CD14-positive monocyte (primary cell): ENCODE results near the gene NARS2. TPM values are rescaled to one million over a fixed set of nuclear protein-coding genes. Genes with fewer than 3 reads are reported as not detected.

Experiments used
- DNase-seq, 3 donors: peaks; one replicate each; pipeline ENCODE4 v3.0.0-alpha.2; 2011 to 2022
- H2AFZ ChIP-seq: 2 replicates; pipeline ENCODE4 v1.6.0; 2012; ENCODE audit warnings: mild to moderate bottlenecking, low read depth, low read length, inconsistent platforms; ENCODE audit not compliant: insufficient read depth, poor library complexity, severe bottlenecking
- H3K27ac ChIP-seq, 2 donors: 1 replicate in 1 of 2; 2 replicates in 1 of 2; pipeline ENCODE4 v1.5.1; 2012 to 2013; ENCODE audit warnings: low read length in 2 of 2, control low read depth in 1 of 2, inconsistent platforms in 1 of 2, low read depth in 1 of 2, mild to moderate bottlenecking in 1 of 2
- H3K27me3 ChIP-seq, 2 donors: one replicate each; pipeline versions ENCODE4 v1.6.0 to v1.6.1; 2011 to 2013; ENCODE audit warnings: low read length in 2 of 2; ENCODE audit not compliant: control insufficient read depth in 2 of 2, insufficient read depth in 2 of 2
- H3K36me3 ChIP-seq, 2 donors: replicated peaks in 1 of 2; 1 replicate in 1 of 2; 2 replicates in 1 of 2; pipeline versions ENCODE4 v1.5.1 to v1.6.1; 2012 to 2013; ENCODE audit warnings: low read length in 2 of 2, control low read depth in 1 of 2, inconsistent platforms in 1 of 2, mild to moderate bottlenecking in 1 of 2; ENCODE audit not compliant: insufficient read depth in 2 of 2, control insufficient read depth in 1 of 2
- H3K4me1 ChIP-seq, 2 donors: 1 replicate in 1 of 2; 2 replicates in 1 of 2; pipeline versions ENCODE4 v1.5.1 to v1.6.1; 2012 to 2013; ENCODE audit warnings: low read length in 2 of 2, control low read depth in 1 of 2, inconsistent platforms in 1 of 2, mild to moderate bottlenecking in 1 of 2, moderate library complexity in 1 of 2; ENCODE audit not compliant: insufficient read depth in 2 of 2, control insufficient read depth in 1 of 2
- H3K4me2 ChIP-seq: replicated peaks from 2 replicates; pipeline ENCODE3; 2012; ENCODE audit warnings: low read length, moderate library complexity, mild to moderate bottlenecking; ENCODE audit not compliant: poor library complexity, severe bottlenecking; ENCODE audit errors: extremely low read depth
- H3K4me3 ChIP-seq, 3 experiments: fragments of 200-600 bp in 1 of 3; sonication (generic) in 1 of 3; replicated peaks in 1 of 3; 1 replicate in 2 of 3; 2 replicates in 1 of 3; pipeline ENCODE4 v1.5.1; 2011 to 2013; ENCODE audit warnings: low read length in 3 of 3, mild to moderate bottlenecking in 3 of 3, control low read depth in 2 of 3, low read depth in 2 of 3, inconsistent platforms in 1 of 3, moderate library complexity in 1 of 3
- H3K79me2 ChIP-seq: 2 replicates; pipeline ENCODE4 v1.6.0; 2012; ENCODE audit warnings: mild to moderate bottlenecking, control low read depth, inconsistent platforms, low read length, moderate library complexity; ENCODE audit not compliant: insufficient read depth
- H3K9ac ChIP-seq: 2 replicates; pipeline ENCODE4 v1.6.0; 2017; ENCODE audit warnings: low read length, mild to moderate bottlenecking; ENCODE audit not compliant: insufficient read depth, poor library complexity, severe bottlenecking
- H3K9me3 ChIP-seq, 2 donors: replicated peaks in 1 of 2; 1 replicate in 1 of 2; 2 replicates in 1 of 2; pipeline versions ENCODE4 v1.5.1 to v1.6.1; 2012 to 2013; ENCODE audit warnings: low read length in 2 of 2, control low read depth in 1 of 2; ENCODE audit not compliant: control insufficient read depth in 1 of 2, insufficient read depth in 1 of 2
- H4K20me1 ChIP-seq: 2 replicates; pipeline ENCODE4 v1.6.0; 2012; ENCODE audit warnings: mild to moderate bottlenecking, low read length, control low read depth, moderate library complexity; ENCODE audit not compliant: insufficient read depth
- H3K27ac Mint-ChIP-seq, 7 donors: one replicate each; pipeline ENCODE4 v1.8.0; 2020; ENCODE audit warnings: mild to moderate bottlenecking in 7 of 7, mixed read lengths in 7 of 7, moderate library complexity in 6 of 7, inconsistent platforms in 2 of 7
- H3K27me3 Mint-ChIP-seq, 3 donors: one replicate each; pipeline ENCODE4 v1.8.0; 2021 to 2022; ENCODE audit warnings: low read depth in 3 of 3, mild to moderate bottlenecking in 3 of 3, mixed read lengths in 3 of 3, moderate library complexity in 3 of 3, inconsistent platforms in 1 of 3
- H3K36me3 Mint-ChIP-seq, 2 donors: one replicate each; pipeline ENCODE4 v1.8.0; 2020; ENCODE audit warnings: mixed read lengths in 2 of 2, inconsistent platforms in 1 of 2, mild to moderate bottlenecking in 1 of 2
- H3K4me1 Mint-ChIP-seq: one replicate; pipeline ENCODE4 v1.8.0; 2020; ENCODE audit warnings: mild to moderate bottlenecking, mixed read lengths
- H3K4me3 Mint-ChIP-seq, 2 donors: one replicate each; pipeline ENCODE4 v1.8.0; 2020; ENCODE audit warnings: mild to moderate bottlenecking in 2 of 2, mixed read lengths in 2 of 2, moderate library complexity in 1 of 2
- H3K9me3 Mint-ChIP-seq, 7 donors: one replicate each; pipeline ENCODE4 v1.8.0; 2020 to 2022; ENCODE audit warnings: mixed read lengths in 7 of 7, mild to moderate bottlenecking in 6 of 7, moderate library complexity in 6 of 7, inconsistent platforms in 2 of 7
- CTCF ChIP-seq: fragments of 200-600 bp; IDR thresholded peaks from one replicate; pipeline ENCODE4 v1.8.0; 2022; ENCODE audit warnings: antibody characterized with exemption, mild to moderate bottlenecking
- WGBS: methylation state at CpG from one replicate; pipeline ENCODE4 v1.1.5; 2013; ENCODE audit warnings: missing lambda C conversion rate; ENCODE audit not compliant: insufficient coverage; 5-methylcytosine and 5-hydroxymethylcytosine counted together
- intact Hi-C, 2 donors: fragments of 100-400 bp; cut with micrococcal nuclease; formaldehyde crosslinking; loops; one replicate each; pipeline versions ENCODE4 v1.15.0 to v1.15.1; 2023
- polyA plus RNA-seq, 3 donors: library from polyadenylated mRNA; depleted of rRNA in 1 of 3; unstranded in 2 of 3; stranded (reverse) in 1 of 3; fragments of 300-500 nt in 2 of 3; fragments of >200 nt in 1 of 3; fragmentation: Illumina TruSeq in 2 of 3; gene quantifications; 1 replicate in 2 of 3; 2 replicates in 1 of 3; pipeline ENCODE4 v1.2.3, GENCODE V29; 2012 to 2021

Gene NARS2
- polyA plus RNA-seq, 3 donors: 4.3 to 6.6 (median 4.9) TPM

- Mint-ChIP-seq H3K27ac (no peak overlapping the region), H3K9me3 (peaks cover 0 to 6% (median 4%) of the 10 kb centered on the region in 7 donors), H3K27me3 (no peaks in the 10 kb centered on the region), H3K36me3 (peaks cover 35 to 41% of the 10 kb centered on the region in 2 donors), H3K4me3 (no peak overlapping the region), H3K4me1 (no peaks in the 10 kb centered on the region)
- Histone ChIP-seq H3K4me1 (no peaks in the 10 kb centered on the region), H2AFZ (no peak overlapping the region), H3K9ac (no peak overlapping the region), H4K20me1 (no peaks in the 10 kb centered on the region), H3K4me2 (no peak overlapping the region), H3K4me3 (no peak overlapping the region), H3K79me2 (no peaks in the 10 kb centered on the region), H3K27ac (no peak overlapping the region), H3K27me3 (no peaks in the 10 kb centered on the region), H3K36me3 (peaks cover 2 to 5% of the 10 kb centered on the region in 2 donors), H3K9me3 (no peaks in the 10 kb centered on the region)
- intact Hi-C loops: no loop called here
- TF ChIP-seq CTCF: no peak
- no peak for DNase-seq
Measured at GRCh38 chr11:78489184-78489583, 85.5 kb downstream of the NARS2 start.

- Histone ChIP-seq H3K9ac (no peak overlapping the region), H2AFZ (no peak overlapping the region), H3K27ac (no peak overlapping the region), H3K79me2 (no peaks in the 10 kb centered on the region), H4K20me1 (no peaks in the 10 kb centered on the region), H3K4me2 (no peak overlapping the region), H3K9me3 (no peaks in the 10 kb centered on the region), H3K4me1 (no peaks in the 10 kb centered on the region), H3K36me3 (peaks cover 0 to 26% of the 10 kb centered on the region in 2 donors), H3K27me3 (no peaks in the 10 kb centered on the region), H3K4me3 (no peak overlapping the region)
- WGBS: no CpG with 5 or more reads among the region's 2 CpGs
- Mint-ChIP-seq H3K36me3 (peaks cover 25 to 37% of the 10 kb centered on the region in 2 donors), H3K27me3 (no peaks in the 10 kb centered on the region), H3K9me3 (peaks cover 0 to 2% (median 0%) of the 10 kb centered on the region in 7 donors), H3K4me1 (no peaks in the 10 kb centered on the region), H3K27ac (no peak overlapping the region), H3K4me3 (no peak overlapping the region)
- TF ChIP-seq CTCF: no peak
- intact Hi-C loops: no loop called here
- no peak for DNase-seq
Measured at GRCh38 chr11:78478536-78478935, 96.1 kb downstream of the NARS2 start.
